Hepatocyte (in vitro differentiated cells): ENCODE measurements around the gene CASQ1.

Source experiments
- CTCF ChIP-seq: fragments of 200-600 bp; sonication (generic); IDR thresholded peaks from 2 replicates; pipeline ENCODE4 v1.5.1; 2016; ENCODE audit warnings: antibody characterized with exemption, mild to moderate bottlenecking; ENCODE audit not compliant: poor library complexity
- EZH2 ChIP-seq: fragments of 200-600 bp; sonication (generic); IDR thresholded peaks from 2 replicates; pipeline ENCODE4 v1.6.1; 2016; ENCODE audit warnings: antibody characterized with exemption, mild to moderate bottlenecking, borderline replicate concordance
- EZH2phosphoT487 ChIP-seq: fragments of 200-600 bp; sonication (generic); IDR thresholded peaks from one replicate; pipeline ENCODE4 v1.6.1; 2018; ENCODE audit warnings: antibody characterized with exemption, mild to moderate bottlenecking, low read depth, moderate library complexity; ENCODE audit not compliant: unreplicated experiment, severe bottlenecking

DNA sequence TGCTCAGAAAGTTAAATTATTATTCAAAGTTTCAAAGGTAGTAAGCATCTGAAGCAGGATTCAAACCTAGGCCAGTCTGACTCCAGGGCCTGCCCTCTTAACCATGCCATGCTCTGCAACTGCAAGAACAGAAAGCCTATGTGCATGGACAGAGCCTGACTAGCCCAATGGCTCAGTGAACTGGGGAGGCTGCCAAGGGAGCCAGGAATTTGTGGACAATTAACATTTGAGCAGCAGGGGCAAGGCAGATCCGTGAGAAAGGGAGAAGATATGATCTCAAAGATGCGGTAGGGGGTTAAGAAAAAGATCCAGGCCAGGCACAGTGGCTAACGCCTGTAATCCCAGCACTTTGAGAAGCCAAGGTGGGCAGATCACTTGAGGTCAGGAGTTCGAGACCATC is 45.5 kb upstream of the CASQ1 start:
- TF ChIP-seq CTCF: no peak
- TF ChIP-seq EZH2phosphoT487: no peak
- TF ChIP-seq EZH2: no peak
